ENCODE data around the gene CD180. TPM values are rescaled to one million over a fixed set of nuclear protein-coding genes. Genes with fewer than 3 reads are reported as not detected.

CD180 gene
- total and polyA plus RNA-seq, 11 donors: 0.08 to 7.7 (median 0.32) TPM

- DNase-seq (no peak), ATAC-seq (peak in 2 of 4 donors; percentile 12 to 23)
- peaks cover 0 to 55% (median 9%) of the 10 kb centered on the region in 9 donors for H3K36me3 ChIP-seq
- intact Hi-C loops (cut with DNase I): no loop called here
- H3K27me3 ChIP-seq: no peaks in the 10 kb centered on the region
- no peak for TF ChIP-seq POLR2A (IDR thresholded peaks at IDR 0.05)
- TF ChIP-seq CTCF (IDR thresholded peaks at IDR 0.05): no peak
- 91 to 95% (median 93%) methylated on average over 3 of the region's 3 CpGs for WGBS, 4 donors
- peaks cover 0 to under 1% (median 0%) of the 10 kb centered on the region in 12 donors for H3K9me3 ChIP-seq
- H3K4me1 ChIP-seq: peaks cover 0 to 28% (median 9%) of the 10 kb centered on the region in 12 donors
- no peak overlapping the region for H3K4me3 ChIP-seq
- H3K27ac ChIP-seq: peak overlapping the region in 1 of 12 donors; percentile 35
These were observed 25.8 kb downstream of the CD180 start for GRCh38 chr5:67170767-67171166.

GRCh38 chr5:67168069-67168468, 28.5 kb downstream of the CD180 start:
- intact Hi-C loops (cut with DNase I): loop anchor here in 4 of 10 donors (5.0 kb wide), 1 partner anchor 39 kb away; no protein-coding TSS in a partner anchor
- WGBS, 4 donors: 97 to 99% (median 97%) methylated on average over 4 of the region's 4 CpGs
- peaks cover 3 to 82% (median 36%) of the 10 kb centered on the region in 9 donors for H3K36me3 ChIP-seq
- H3K27ac ChIP-seq: peak overlapping the region in 1 of 12 donors; percentile 94
- ATAC-seq: no peak
- H3K4me1 ChIP-seq: peaks cover 0 to 38% (median 10%) of the 10 kb centered on the region in 12 donors
- DNase-seq: no peak
- no peak overlapping the region for H3K4me3 ChIP-seq
- TF ChIP-seq POLR2A (IDR thresholded peaks at IDR 0.05) (no peak), CTCF (IDR thresholded peaks at IDR 0.05) (no peak)
- H3K9me3 ChIP-seq: no peaks in the 10 kb centered on the region
- no peaks in the 10 kb centered on the region for H3K27me3 ChIP-seq

GRCh38 chr5:67166460-67167285, 29.9 kb downstream of the CD180 start:
- intact Hi-C loops (cut with DNase I): loop anchor here in 7 of 10 donors (1.0 to 5.0 kb wide), 3 partner anchors 41 to 43 kb away; no protein-coding TSS in a partner anchor
- WGBS, 4 donors: 64 to 67% (median 66%) methylated on average over 25 to 31 of the region's 31 CpGs
- ATAC-seq: peak; percentile 24 to 73 (median 56)

More at GRCh38 chr5:67166460-67167285, 29.9 kb downstream of the CD180 start:
- Histone ChIP-seq H3K4me3 (peak overlapping the region in 11 of 12 donors; percentile 4 to 57 (median 36)), H3K4me1 (peaks cover 0 to 38% (median 10%) of the 10 kb centered on the region in 12 donors), H3K36me3 (peaks cover 3 to 95% (median 50%) of the 10 kb centered on the region in 9 donors), H3K27ac (peak overlapping the region; percentile 59 to 94 (median 82)), H3K9me3 (no peaks in the 10 kb centered on the region), H3K27me3 (no peaks in the 10 kb centered on the region)
- TF ChIP-seq POLR2A (IDR thresholded peaks at IDR 0.05) (no peak), CTCF (IDR thresholded peaks at IDR 0.05) (peak in 2 of 12 donors; percentile 6 to 23)
- DNase-seq: peak; percentile 54 to 84 (median 64)

Data from heart left ventricle (tissue), 16 donors.